ENCODE data around the gene MGAT5.

- no peak for TF ChIP-seq CTCF (IDR thresholded peaks at IDR 0.05)
- TF ChIP-seq MAX (CRISPR knock-in tag; IDR thresholded peaks at IDR 0.05), result no peak
- TF ChIP-seq ATF2 (CRISPR knock-in tag; IDR thresholded peaks at IDR 0.05; ENCODE audit: borderline replicate concordance, low read depth), result no peak
- no peak for TF ChIP-seq CDX4 (CRISPR knock-in tag; IDR thresholded peaks at IDR 0.05; ENCODE audit: borderline replicate concordance)
- TF ChIP-seq GABPB1 (CRISPR knock-in tag; IDR thresholded peaks at IDR 0.05), result no peak
- no peak for TF ChIP-seq SMAD3 (CRISPR knock-in tag; IDR thresholded peaks at IDR 0.05; ENCODE audit: borderline replicate concordance)
- TF ChIP-seq USF2 (CRISPR knock-in tag; IDR thresholded peaks at IDR 0.05), result no peak
- no peak for TF ChIP-seq AFF4 (CRISPR knock-in tag; IDR thresholded peaks at IDR 0.05; ENCODE audit: borderline replicate concordance)
- TF ChIP-seq TEAD4 (CRISPR knock-in tag; IDR thresholded peaks at IDR 0.05), result no peak
- TF ChIP-seq ZNF121 (CRISPR knock-in tag; IDR thresholded peaks at IDR 0.05), result no peak
- no peak for TF ChIP-seq CBFB (CRISPR knock-in tag; IDR thresholded peaks at IDR 0.05; ENCODE audit: low read depth)
- TF ChIP-seq PRDM15 (CRISPR knock-in tag; IDR thresholded peaks at IDR 0.05), result no peak
- no peak for TF ChIP-seq SMAD4 (CRISPR knock-in tag; IDR thresholded peaks at IDR 0.05)
These were observed 206.0 kb downstream of the MGAT5 start for GRCh38 chr2:134459706-134460406.
